K562 (cell line): ENCODE data around the gene ZKSCAN3. TPM values are rescaled to one million over a fixed set of nuclear protein-coding genes. Genes with fewer than 3 reads are reported as not detected.

Source experiments
- ATF3 ChIP-seq, 2 experiments: fragments of 450-650 bp in 1 of 2; sonication (generic) in 1 of 2; formaldehyde crosslinking in 1 of 2; IDR thresholded peaks in 1 of 2; conservative IDR thresholded peaks in 1 of 2; 2 replicates each; pipeline versions ENCODE4 v1.6.1 to v1.8.1; 2016 to 2023; ENCODE audit warnings: mild to moderate bottlenecking in 2 of 2, moderate library complexity in 2 of 2, inconsistent platforms in 1 of 2, missing genetic modification reagents in 1 of 2
- BRCA1 ChIP-seq, 2 experiments: fragments of 450-650 bp in 1 of 2; sonication (generic) in 1 of 2; formaldehyde crosslinking in 1 of 2; IDR thresholded peaks; 2 replicates each; pipeline versions ENCODE4 v1.5.0 to v1.6.1; 2017 to 2020; ENCODE audit warnings: mild to moderate bottlenecking in 1 of 2, missing genetic modification reagents in 1 of 2
- CBFA2T2 ChIP-seq: fragments of 450-650 bp; conservative IDR thresholded peaks from 2 replicates; pipeline ENCODE4 v1.6.1; 2017; ENCODE audit warnings: mild to moderate bottlenecking
- CBFA2T3 ChIP-seq: fragments of 450-650 bp; IDR thresholded peaks from 2 replicates; pipeline ENCODE4 v1.6.1; 2017
- CCNT2 ChIP-seq: IDR thresholded peaks from 2 replicates; pipeline ENCODE4 v1.6.1; 2011; ENCODE audit warnings: borderline replicate concordance, low read depth, mild to moderate bottlenecking, moderate library complexity, mixed read lengths, low read length; ENCODE audit not compliant: insufficient read length; ENCODE audit errors: extremely low read depth
- CTBP1 ChIP-seq: fragments of 450-650 bp; IDR thresholded peaks from 2 replicates; pipeline ENCODE4 v1.6.1; 2016; ENCODE audit warnings: borderline replicate concordance
- EP300 ChIP-seq: IDR thresholded peaks from 2 replicates; pipeline ENCODE4 v1.6.1; 2012; ENCODE audit warnings: low read length, improper control_type of control experiment
- FOSL1 ChIP-seq: fragments of 200-800 bp; sonication (Bioruptor generic); conservative IDR thresholded peaks from 2 replicates; pipeline ENCODE4 v1.6.1; 2016; ENCODE audit warnings: missing genetic modification characterization, missing compliant biosample characterization
- FOXA3 ChIP-seq, 2 experiments: fragments of 450-650 bp in 1 of 2; sonication (generic) in 1 of 2; formaldehyde crosslinking; IDR thresholded peaks in 1 of 2; conservative IDR thresholded peaks in 1 of 2; 2 replicates each; pipeline versions ENCODE4 v1.4.0 to v1.8.0; 2020 to 2022; ENCODE audit warnings: mild to moderate bottlenecking in 2 of 2, missing genetic modification reagents in 1 of 2
- HDAC1 ChIP-seq, 2 experiments: fragments of 450-650 bp; IDR thresholded peaks; 2 replicates each; pipeline ENCODE4 v1.6.1; 2016 to 2017; ENCODE audit warnings: inconsistent platforms in 1 of 2, mild to moderate bottlenecking in 1 of 2, moderate library complexity in 1 of 2
- JUND ChIP-seq, 2 experiments: IDR thresholded peaks; 2 replicates in 1 of 2; 3 replicates in 1 of 2; pipeline ENCODE4 v1.6.1; 2011; ENCODE audit warnings: borderline replicate concordance in 2 of 2, low read depth in 2 of 2, low read length in 2 of 2, improper control_type of control experiment in 1 of 2, missing biosample characterization in 1 of 2, missing genetic modification characterization in 1 of 2, missing genetic modification reagents in 1 of 2
- MAZ ChIP-seq, 2 experiments: fragments of 450-650 bp in 1 of 2; sonication (generic) in 1 of 2; formaldehyde crosslinking; IDR thresholded peaks in 1 of 2; conservative IDR thresholded peaks in 1 of 2; 2 replicates each; pipeline versions ENCODE4 v1.4.0 to v1.5.0; 2020; ENCODE audit warnings: mild to moderate bottlenecking in 1 of 2, missing genetic modification reagents in 1 of 2
- MECOM ChIP-seq: fragments of 250-450 bp; sonication (Bioruptor Pico); IDR thresholded peaks from 2 replicates; pipeline ENCODE4 v1.8.0; 2022; ENCODE audit warnings: inconsistent platforms
- MTA3 ChIP-seq: fragments of 450-650 bp; formaldehyde crosslinking; IDR thresholded peaks from 2 replicates; pipeline ENCODE4 v1.6.1; 2017; ENCODE audit warnings: mild to moderate bottlenecking, borderline replicate concordance
- RBM14 ChIP-seq: fragments of 200-400 bp; formaldehyde crosslinking; IDR thresholded peaks from 2 replicates; pipeline ENCODE4 v1.6.1; 2018; ENCODE audit warnings: low read depth, mild to moderate bottlenecking, low read length, moderate library complexity, borderline replicate concordance; ENCODE audit not compliant: insufficient read depth
- RCOR1 ChIP-seq, 2 experiments: IDR thresholded peaks; 2 replicates each; pipeline ENCODE4 v1.6.1; 2012; ENCODE audit warnings: low read depth in 2 of 2, low read length in 2 of 2, borderline replicate concordance in 1 of 2, improper control_type of control experiment in 1 of 2
- SMARCA4 ChIP-seq: fragments of 450-650 bp; IDR thresholded peaks from 2 replicates; pipeline ENCODE4 v1.6.1; 2016
- SMARCC2 ChIP-seq: fragments of 450-650 bp; IDR thresholded peaks from 2 replicates; pipeline ENCODE4 v1.6.1; 2017; ENCODE audit warnings: antibody characterized with exemption, moderate library complexity, mild to moderate bottlenecking, low read depth
- SMARCE1 ChIP-seq: fragments of 450-650 bp; IDR thresholded peaks from 2 replicates; pipeline ENCODE4 v1.7.1; 2016; ENCODE audit warnings: mild to moderate bottlenecking
- SREBF2 ChIP-seq: sonication (generic); formaldehyde crosslinking; IDR thresholded peaks from 2 replicates; pipeline ENCODE4 v1.4.0; 2020; ENCODE audit warnings: mild to moderate bottlenecking, missing genetic modification reagents
- SRF ChIP-seq, 2 experiments: fragments of 250-450, 450-650 bp in 1 of 2; sonication (Bioruptor Pico) in 1 of 2; sonication (generic) in 1 of 2; formaldehyde crosslinking; IDR thresholded peaks; 2 replicates each; pipeline versions ENCODE4 v1.5.0 to v1.5.1; 2020 to 2022; ENCODE audit warnings: mild to moderate bottlenecking in 1 of 2, missing genetic modification reagents in 1 of 2
- UBTF ChIP-seq, 2 experiments: IDR thresholded peaks; 2 replicates each; pipeline ENCODE4 v1.6.1; 2012; ENCODE audit warnings: improper control_type of control experiment in 2 of 2, low read depth in 2 of 2, low read length in 2 of 2, borderline replicate concordance in 1 of 2
- ZNF175 ChIP-seq: fragments of 200-800 bp; sonication (Bioruptor generic); IDR thresholded peaks from 2 replicates; pipeline ENCODE4 v1.6.1; 2016; ENCODE audit warnings: low read depth, mild to moderate bottlenecking, missing genetic modification characterization, missing compliant biosample characterization
- ZNF668 ChIP-seq: fragments of 250-450 bp; sonication (Bioruptor Pico); IDR thresholded peaks from 2 replicates; pipeline ENCODE4 v1.8.0; 2022; ENCODE audit warnings: mild to moderate bottlenecking, inconsistent platforms
- polyA plus RNA-seq, 8 experiments: library from polyadenylated mRNA; depleted of rRNA in 4 of 8; stranded (reverse) in 5 of 8; unstranded in 3 of 8; fragments of >200 nt; fragmentation: Nextera tagmentation in 2 of 8; fragmentation: Illumina TruSeq in 1 of 8; extraction: Ambion mirVana in 2 of 8; extraction: Trizol in 1 of 8; gene quantifications; 2 replicates each; pipeline versions ENCODE4 v1.2.1 to v1.2.3, GENCODE V29; 2011 to 2014; ENCODE audit warnings: inconsistent platforms in 1 of 8, missing spikeins in 1 of 8
- total RNA-seq, 7 experiments: library from RNA; depleted of rRNA in 6 of 7; stranded (reverse); fragments of >200 nt in 6 of 7; fragmentation: Illumina TruSeq in 2 of 7; extraction: Trizol in 2 of 7; gene quantifications; 2 replicates each; pipeline versions ENCODE4 v1.2.1 to v1.2.3, GENCODE V29; 2011 to 2021; ENCODE audit warnings: low replicate concordance in 1 of 7

Gene ZKSCAN3
- total and polyA plus RNA-seq, 9 of the 15 experiments (the other 6 are each of a cell fraction or from before 2014, with no cell fraction given): 3.0 to 12.4 (median 10.2) TPM

- TF ChIP-seq UBTF (IDR thresholded peaks at IDR 0.05; ENCODE audit: borderline replicate concordance in 1 of 2, low read depth in 2 of 2, low read length in 2 of 2) (0 out of 4 replicates have a peak, but pooled peaks of 1 of the 2 experiments have one; percentile 30), RCOR1 (IDR thresholded peaks at IDR 0.05; ENCODE audit: borderline replicate concordance in 1 of 2, low read depth in 2 of 2, low read length in 2 of 2) (0 out of 4 replicates have a peak, but pooled peaks of 1 of the 2 experiments have one; percentile 34), SMARCE1 (peak; percentile 30; the same call in 1 of the 2 replicates), SMARCC2 (0 out of 2 replicates have a peak, but pooled peaks have one; percentile 26), CBFA2T3 (peak; percentile 58), MAZ (CRISPR knock-in tag; conservative IDR thresholded peaks at IDR 0.05 in 1 of 2, IDR thresholded peaks at IDR 0.05 in 1 of 2) (peak in 1 of 2 experiments; percentile 43; a peak in 1 of 4 replicates), BRCA1 (IDR thresholded peaks at IDR 0.05) (no peak), BRCA1 (CRISPR knock-in tag; IDR thresholded peaks at IDR 0.05) (no peak), FOSL1 (peak; percentile 84), EP300 (peak; percentile 29; the same call in 1 of the 2 replicates), CTBP1 (peak; percentile 81; the same call in 1 of the 2 replicates), SREBF2 (CRISPR knock-in tag) (0 out of 2 replicates have a peak, but pooled peaks have one; percentile 57), MTA3 (0 out of 2 replicates have a peak, but pooled peaks have one; percentile 53), SRF (CRISPR knock-in tag; IDR thresholded peaks at IDR 0.05) (0 out of 4 replicates have a peak, but pooled peaks of 1 of the 2 experiments have one; percentile 17), SMARCA4 (peak; percentile 58; the same call in 1 of the 2 replicates), CBFA2T2 (peak; percentile 29; the same call in 1 of the 2 replicates), ZNF668 (CRISPR knock-in tag) (no peak), HDAC1 (IDR thresholded peaks at IDR 0.05) (peak in 1 of 2 experiments; percentile 42; a peak in 1 of 4 replicates), MECOM (CRISPR knock-in tag) (peak; percentile 89), CCNT2 (peak; percentile 40), ATF3 (IDR thresholded peaks at IDR 0.05) (no peak), ATF3 (CRISPR knock-in tag; conservative IDR thresholded peaks at IDR 0.05) (peak; percentile 55; the same call in 1 of the 2 replicates), FOXA3 (CRISPR knock-in tag; conservative IDR thresholded peaks at IDR 0.05 in 1 of 2, IDR thresholded peaks at IDR 0.05 in 1 of 2) (no peak), JUND (IDR thresholded peaks at IDR 0.05; ENCODE audit: borderline replicate concordance, low read depth, low read length) (peak; percentile 19; the same call in 1 of the 2 replicates), JUND (tag; IDR thresholded peaks at IDR 0.05; ENCODE audit: borderline replicate concordance, low read depth, low read length) (peak; percentile 40; the same call in 1 of the 3 replicates), RBM14 (no peak), ZNF175 (CRISPR knock-in tag) (no peak)
Measured at GRCh38 chr6:28315628-28316027, 34.1 kb upstream of the ZKSCAN3 start (continued).
